Heart left ventricle (tissue), 16 donors: ENCODE measurements around the gene HOOK2. TPM values are rescaled to one million over a fixed set of nuclear protein-coding genes. Genes with fewer than 3 reads are reported as not detected.
A peak's percentile ranks its signal among the peaks of the same experiment; 100 is the strongest.

Experiments used
- ATAC-seq, 4 donors: fragments of 200-7000 bp; cut with Tn5 transposase; one replicate each; pipeline ENCODE4 v1.9.1; 2020 to 2022; ENCODE audit warnings: moderate library complexity in 4 of 4, mild to moderate bottlenecking in 3 of 4, moderate number of reproducible peaks in 1 of 4
- DNase-seq, 5 donors: peaks; one replicate each; pipeline ENCODE4 v3.0.0-alpha.2; 2020
- H3K27ac ChIP-seq, 12 donors: fragments of 200-600 bp; sonication (generic) in 4 of 12; one replicate each; pipeline versions ENCODE4 v1.5.0 to v1.8.0; 2016 to 2022; ENCODE audit warnings: mild to moderate bottlenecking in 2 of 12
- H3K27me3 ChIP-seq, 9 donors: fragments of 200-600 bp; sonication (generic) in 2 of 9; one replicate each; pipeline versions ENCODE4 v1.5.1 to v1.8.0; 2016 to 2022; ENCODE audit warnings: mild to moderate bottlenecking in 3 of 9
- H3K36me3 ChIP-seq, 9 donors: fragments of 200-600 bp; sonication (generic) in 2 of 9; one replicate each; pipeline versions ENCODE4 v1.5.0 to v1.8.0; 2018 to 2022; ENCODE audit warnings: mild to moderate bottlenecking in 2 of 9
- H3K4me1 ChIP-seq, 12 donors: fragments of 200-600 bp; sonication (generic) in 4 of 12; one replicate each; pipeline versions ENCODE4 v1.5.0 to v1.8.0; 2016 to 2022; ENCODE audit warnings: mild to moderate bottlenecking in 3 of 12
- H3K4me3 ChIP-seq, 12 donors: fragments of 200-600 bp; sonication (generic) in 4 of 12; one replicate each; pipeline versions ENCODE4 v1.5.0 to v1.8.0; 2017 to 2022; ENCODE audit warnings: mild to moderate bottlenecking in 9 of 12, moderate library complexity in 4 of 12
- H3K9me3 ChIP-seq, 12 donors: fragments of 200-600 bp; sonication (generic) in 4 of 12; one replicate each; pipeline versions ENCODE4 v1.5.0 to v1.8.0; 2016 to 2022; ENCODE audit warnings: mild to moderate bottlenecking in 1 of 12
- CTCF ChIP-seq, 12 donors: fragments of 200-600 bp; sonication (generic) in 4 of 12; IDR thresholded peaks; one replicate each; pipeline versions ENCODE4 v1.5.0 to v1.8.0; 2018 to 2022; ENCODE audit warnings: antibody characterized with exemption in 12 of 12, mild to moderate bottlenecking in 5 of 12
- POLR2A ChIP-seq, 2 donors: fragments of 450-650 bp; IDR thresholded peaks; one replicate each; pipeline ENCODE4 v1.6.1; 2017; ENCODE audit warnings: antibody characterized with exemption in 2 of 2, mild to moderate bottlenecking in 2 of 2, moderate library complexity in 2 of 2
- WGBS, 4 donors: extraction: QIAGEN DNeasy Blood & Tissue Kit in 2 of 4; methylation state at CpG; one replicate each; pipeline versions ENCODE4 v1.1.5 to v1.1.7; 2013 to 2018; 5-methylcytosine and 5-hydroxymethylcytosine counted together
- intact Hi-C, 10 donors: fragments of 100-400 bp; cut with DNase I; formaldehyde crosslinking; loops; one replicate each; pipeline versions ENCODE4 v1.11.1 to v1.14.2; 2022
- polyA plus RNA-seq, 2 donors: library from polyadenylated mRNA; stranded (reverse); fragments of 200-250 nt; gene quantifications; one replicate each; pipeline ENCODE4 v1.2.3, GENCODE V29; 2013
- total RNA-seq, 9 donors: library from RNA; depleted of rRNA in 2 of 9; stranded (reverse); fragments of >200 nt in 2 of 9; fragmentation: NEBNext Ultra II Directional in 3 of 9; extraction: Animal tissue kit (Norgen Biotek cat#: 25700) in 3 of 9; gene quantifications; one replicate each; pipeline versions ENCODE4 v1.1.0 to v1.2.4, GENCODE V29; 2016 to 2023
- donor health status: ischemic (EF 13 %, LVEDD 7.1; RV severe dilation, severe dysfunction).
- donor health status: healthy with polysubstance abuse.
- donor health status: DM: no; HTN: yes; CAD: no.
- donor health status: DM: no; HTN: no; CAD: no.
- donor health status: ischemic (EF 25% LVEDD 6.9; RV normal size, moderate dysfunction).
- donor health status: ischemic (EF 25% LVEDD 5.7; RV mildly dilated, moderate dysfunction).
- donor health status: healthy.
- donor health status: DM: yes; HTN: yes; CAD: no.
- donor health status: ischemic (EF 35%, LVEDD 5.7; RV mildly dilated, moderate dysfunction).
- donor health status: nonischemic (EF 11% LVEDD 7.7; RV severe dilation, severe dysfunction).
- donor health status: DM: yes; HTN: yes; CAD: no.
- donor health status: PGD.
- donor health status: ischemic (EF 29% LVEDD 5.4; RV normal size, mild dysfunction).
- donor health status: nonischemic (EF 23%, LVEDD 6.1; RV moderate dilation, normal function).

HOOK2 gene
- total and polyA plus RNA-seq, 11 donors = 29.9 to 90.1 (median 62.6) TPM

GRCh38 chr19:12759686-12760085, 15.7 kb downstream of the HOOK2 start:
- H3K27ac ChIP-seq = no peak overlapping the region
- ATAC-seq (no peak), DNase-seq (no peak)
- TF ChIP-seq CTCF (IDR thresholded peaks at IDR 0.05) (no peak), POLR2A (IDR thresholded peaks at IDR 0.05) (no peak)
- peaks cover 0 to 34% (median 15%) of the 10 kb centered on the region in 12 donors for H3K4me1 ChIP-seq
- intact Hi-C loops = loop anchor here in 8 of 10 donors (1.0 to 5.0 kb wide), 6 partner anchors 38 to 88 kb away; no protein-coding TSS in a partner anchor
- 85 to 89% (median 88%) methylated on average over 6 of the region's 6 CpGs for WGBS, 4 donors
- no peaks in the 10 kb centered on the region for H3K9me3 ChIP-seq
- no peak overlapping the region for H3K4me3 ChIP-seq
- no peaks in the 10 kb centered on the region for H3K27me3 ChIP-seq
- peaks cover 0 to 24% (median 12%) of the 10 kb centered on the region in 9 donors for H3K36me3 ChIP-seq

- Histone ChIP-seq H3K36me3 (peaks cover 0 to 9% (median 0%) of the 10 kb centered on the region in 9 donors), H3K4me1 (peaks cover 0 to 24% (median 15%) of the 10 kb centered on the region in 12 donors), H3K4me3 (peak overlapping the region in 9 of 12 donors; percentile 16 to 53 (median 40)), H3K27ac (peak overlapping the region in 9 of 12 donors; percentile 3 to 72 (median 48)), H3K9me3 (no peaks in the 10 kb centered on the region), H3K27me3 (peaks cover 0 to 4% (median 0%) of the 10 kb centered on the region in 9 donors)
- ATAC-seq (peak; percentile 33 to 83 (median 76)), DNase-seq (peak; percentile 66 to 85 (median 76))
- TF ChIP-seq POLR2A (IDR thresholded peaks at IDR 0.05) = no peak
- peak; percentile 78 to 98 (median 92) for TF ChIP-seq CTCF (IDR thresholded peaks at IDR 0.05)
- intact Hi-C loops = loop anchor here in 3 of 10 donors (2.0 to 5.0 kb wide), 3 partner anchors 40 to 90 kb away; no protein-coding TSS in a partner anchor
- 6 to 13% (median 10%) methylated on average over 25 to 60 of the region's 60 CpGs for WGBS, 4 donors
Observed at GRCh38 chr19:12757544-12758274, 17.6 kb downstream of the HOOK2 start.

GRCh38 chr19:12756150-12756883, 19.0 kb downstream of the HOOK2 start:
- DNase-seq (no peak), ATAC-seq (no peak)
- Histone ChIP-seq H3K36me3 (no peaks in the 10 kb centered on the region), H3K4me1 (peaks cover 0 to 16% (median 9%) of the 10 kb centered on the region in 12 donors), H3K9me3 (no peaks in the 10 kb centered on the region), H3K27ac (no peak overlapping the region), H3K27me3 (peaks cover 0 to 4% (median 0%) of the 10 kb centered on the region in 9 donors), H3K4me3 (no peak overlapping the region)
- intact Hi-C loops = loop anchor here in 2 of 10 donors (5.0 kb wide), 2 partner anchors 39 to 91 kb away; no protein-coding TSS in a partner anchor
- 84 to 88% (median 86%) methylated on average over 17 to 19 of the region's 19 CpGs for WGBS, 4 donors
- TF ChIP-seq CTCF (IDR thresholded peaks at IDR 0.05) (no peak), POLR2A (IDR thresholded peaks at IDR 0.05) (no peak)
